Measurements from ENCODE around the gene CWC27. TPM values are rescaled to one million over a fixed set of nuclear protein-coding genes. Genes with fewer than 3 reads are reported as not detected.
A peak's percentile ranks its signal among the peaks of the same experiment; 100 is the strongest.
"Not testable (repeated sequence)": the region's sequence is repeated elsewhere in the genome, so short reads cannot be mapped to it uniquely, and the experiment has no call there.

The CWC27 gene
- total RNA-seq, 1 experiment from 2014 or later, result 27.7 TPM

DNA sequence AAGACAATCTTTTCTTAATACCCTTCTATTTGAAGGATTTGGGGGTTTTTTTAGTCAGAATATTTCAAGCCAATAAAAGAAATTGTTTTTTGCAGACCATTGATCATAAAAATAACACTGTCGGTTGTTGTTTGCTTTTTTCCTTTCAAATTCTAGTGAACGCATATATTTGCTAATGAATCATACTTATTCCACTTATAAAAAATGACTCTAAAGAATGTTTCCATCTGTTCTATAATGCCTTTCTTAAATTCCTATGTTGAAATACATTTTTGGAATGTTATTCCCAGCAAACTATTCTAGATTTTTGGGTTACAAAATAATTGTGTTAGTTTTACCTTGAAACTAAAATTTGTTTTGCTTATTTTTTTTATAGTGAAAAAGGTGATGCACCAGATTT, 32.2 kb downstream of the CWC27 start:
- H3K27ac ChIP-seq, result no peak overlapping the region
- no peaks in the 10 kb centered on the region for H3K27me3 ChIP-seq (replicated peaks)
- no peaks in the 10 kb centered on the region; the same call in 1 of the 2 replicates for H3K36me3 ChIP-seq
- no peaks in the 10 kb centered on the region for H3K4me1 ChIP-seq (replicated peaks)
- DNase-seq (ENCODE audit: low read depth in 1 of 2, low spot score in 2 of 2), result no peak
- no peak overlapping the region for H3K4me3 ChIP-seq
- H3K9me3 ChIP-seq (replicated peaks), result no peaks in the 10 kb centered on the region

DNA sequence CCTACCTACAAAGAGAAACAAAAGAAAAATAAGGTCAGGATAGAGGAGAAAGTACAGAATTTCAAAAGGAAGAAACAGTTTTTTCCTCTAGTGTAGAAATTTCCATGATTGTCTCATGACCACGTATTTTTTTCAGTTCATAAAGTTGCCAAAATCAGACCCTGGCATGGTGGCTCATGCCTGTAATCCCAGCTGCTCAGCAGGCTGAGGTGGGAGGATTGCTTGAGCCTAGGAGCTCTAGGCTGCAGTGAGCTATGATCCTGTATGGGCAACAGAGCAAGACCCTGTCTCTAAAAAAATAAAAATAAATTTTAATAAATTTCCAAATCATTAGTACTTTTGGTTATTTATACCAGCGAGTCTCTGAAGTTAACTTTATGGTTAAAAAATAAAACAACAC, 37.8 kb downstream of the CWC27 start:
- H3K27me3 ChIP-seq (replicated peaks), result no peaks in the 10 kb centered on the region
- H3K4me3 ChIP-seq, result no peak overlapping the region
- no peaks in the 10 kb centered on the region; the same call in 1 of the 2 replicates for H3K36me3 ChIP-seq
- no peak for DNase-seq (ENCODE audit: low read depth in 1 of 2, low spot score in 2 of 2)
- H3K27ac ChIP-seq, result no peak overlapping the region
- H3K4me1 ChIP-seq (replicated peaks), result no peaks in the 10 kb centered on the region
- no peaks in the 10 kb centered on the region for H3K9me3 ChIP-seq (replicated peaks)

DNA sequence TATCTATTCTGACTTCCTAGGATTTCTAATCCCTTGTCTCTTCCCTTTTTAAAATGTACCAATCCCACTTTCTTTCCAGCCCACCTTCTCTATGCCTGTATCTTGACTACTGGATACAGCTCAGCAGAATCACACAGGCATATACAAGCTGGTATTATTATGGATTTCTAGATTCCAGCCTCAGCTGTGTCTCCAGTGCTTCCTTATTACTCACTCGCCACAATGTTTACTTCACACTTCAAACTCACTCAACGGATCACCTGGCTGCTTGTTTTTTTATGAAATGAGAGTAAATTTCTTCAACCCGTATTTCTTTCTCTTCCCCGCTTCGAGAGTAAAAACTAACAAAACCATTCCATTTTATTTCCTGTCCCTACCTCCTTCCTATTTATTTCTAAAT, 38.8 kb downstream of the CWC27 start:
- Histone ChIP-seq H3K4me1 (replicated peaks) (no peaks in the 10 kb centered on the region), H3K4me3 (no peak overlapping the region), H3K27me3 (replicated peaks) (no peaks in the 10 kb centered on the region), H3K9me3 (replicated peaks) (no peaks in the 10 kb centered on the region), H3K27ac (no peak overlapping the region), H3K36me3 (no peaks in the 10 kb centered on the region; the same call in 1 of the 2 replicates)
- DNase-seq (ENCODE audit: low read depth in 1 of 2, low spot score in 2 of 2), result peak in 1 of 2 experiments; percentile 23

DNA sequence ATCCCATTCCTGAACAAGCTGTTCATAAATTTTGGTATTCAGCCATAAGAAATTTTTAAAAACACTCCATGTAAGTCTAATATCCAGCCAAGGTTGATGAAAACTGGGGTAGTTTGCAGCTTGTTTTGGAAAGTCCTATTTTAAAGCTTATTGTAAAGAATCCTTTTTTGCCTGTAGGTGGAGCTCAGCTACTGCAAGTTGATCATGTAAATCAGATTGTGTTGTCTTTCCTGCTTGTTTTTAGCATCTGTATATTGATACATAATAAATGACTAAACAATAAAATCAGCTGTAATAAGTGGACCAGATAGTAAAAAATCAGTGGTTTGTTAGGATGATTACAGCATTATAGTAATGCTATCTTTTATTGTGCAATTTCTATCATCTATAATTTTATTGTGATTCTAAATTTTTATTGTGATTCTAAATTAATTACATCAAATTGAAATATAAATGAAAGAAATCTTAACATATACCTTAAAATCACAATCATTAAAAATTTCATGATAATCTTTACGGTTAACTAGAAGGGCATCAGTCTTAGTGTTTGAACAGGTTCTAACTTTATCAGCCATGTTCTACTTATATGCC, 42.4 kb downstream of the CWC27 start:
- H3K27me3 ChIP-seq (replicated peaks), result no peaks in the 10 kb centered on the region
- H3K27ac ChIP-seq, result no peak overlapping the region
- DNase-seq (ENCODE audit: low read depth in 1 of 2, low spot score in 2 of 2), result peak in 1 of 2 experiments; percentile 16
- H3K4me3 ChIP-seq, result no peak overlapping the region
- H3K4me1 ChIP-seq (replicated peaks), result no peaks in the 10 kb centered on the region
- H3K36me3 ChIP-seq, result no peaks in the 10 kb centered on the region
- no peaks in the 10 kb centered on the region for H3K9me3 ChIP-seq (replicated peaks)

DNA sequence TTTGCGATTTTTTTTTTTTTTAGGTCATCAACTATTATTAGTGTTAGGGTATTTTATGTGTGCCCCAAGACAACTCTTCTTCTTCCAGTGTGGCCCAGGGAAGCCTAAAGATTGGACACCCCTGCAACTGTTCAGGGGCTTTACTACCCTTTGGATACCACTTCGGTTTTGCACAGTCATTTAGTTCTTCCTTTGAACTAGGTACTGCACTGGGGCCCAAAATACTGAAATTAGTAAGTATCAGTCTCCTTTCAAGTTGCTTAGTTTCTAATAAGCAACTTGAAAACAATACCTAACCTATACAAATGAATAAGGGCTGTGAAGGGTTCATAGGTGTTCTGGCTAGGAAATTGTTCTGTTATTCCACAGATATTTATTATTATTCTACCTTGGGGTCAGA, 45.3 kb downstream of the CWC27 start:
- no peak overlapping the region for H3K4me3 ChIP-seq
- no peaks in the 10 kb centered on the region for H3K27me3 ChIP-seq (replicated peaks)
- no peak overlapping the region for H3K27ac ChIP-seq
- H3K36me3 ChIP-seq, result 0 out of 2 replicates have a peak, but pooled peaks cover 2% of the 10 kb centered on the region
- no peak for DNase-seq (ENCODE audit: low read depth in 1 of 2, low spot score in 2 of 2)
- H3K9me3 ChIP-seq (replicated peaks), result no peaks in the 10 kb centered on the region
- H3K4me1 ChIP-seq (replicated peaks), result no peaks in the 10 kb centered on the region

DNA sequence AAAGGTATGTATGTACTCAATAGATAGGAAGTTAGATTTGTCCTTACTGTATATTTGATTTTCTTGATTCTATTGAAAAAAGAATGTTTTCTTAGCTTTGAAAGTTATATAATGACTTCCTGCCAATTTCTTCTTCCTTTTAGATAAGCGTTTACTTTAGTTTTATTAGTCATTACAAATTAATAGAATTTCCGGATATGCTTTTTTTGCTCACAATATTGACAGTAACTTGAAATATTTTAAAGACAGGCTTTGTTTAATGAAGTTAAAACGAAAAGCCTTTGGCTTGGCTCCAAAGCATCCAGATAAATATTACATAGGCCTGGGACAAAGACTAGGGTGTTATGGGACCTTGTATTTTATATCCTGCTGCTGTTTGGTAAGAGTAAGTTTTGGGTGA, 49.5 kb downstream of the CWC27 start:
- Histone ChIP-seq H3K4me1 (replicated peaks) (no peaks in the 10 kb centered on the region), H3K27ac (no peak overlapping the region), H3K27me3 (replicated peaks) (no peaks in the 10 kb centered on the region), H3K9me3 (replicated peaks) (no peaks in the 10 kb centered on the region), H3K36me3 (0 out of 2 replicates have a peak, but pooled peaks cover 2% of the 10 kb centered on the region), H3K4me3 (no peak overlapping the region)
- no peak for DNase-seq (ENCODE audit: low read depth in 1 of 2, low spot score in 2 of 2)

DNA sequence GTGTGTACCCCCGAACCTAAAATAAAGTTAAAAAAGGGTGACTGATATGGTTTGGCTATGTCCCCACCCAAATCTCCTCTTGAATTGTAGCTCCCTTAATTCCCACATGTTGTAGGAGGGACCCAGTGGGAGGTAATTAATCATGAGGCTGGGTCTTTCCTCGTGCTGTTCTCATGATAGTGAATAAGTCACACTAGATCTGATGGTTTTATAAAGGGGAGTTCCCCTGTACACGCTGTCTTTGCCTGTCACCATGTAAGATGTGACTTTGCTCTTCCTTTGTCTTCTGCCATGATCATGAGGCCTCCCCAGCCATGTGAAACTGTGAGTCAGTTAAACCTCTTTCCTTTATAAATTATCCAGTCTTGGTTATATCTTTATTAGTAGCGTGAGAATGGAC, 50.6 kb downstream of the CWC27 start:
- not testable (repeated sequence) for H3K4me3 ChIP-seq; H3K36me3 ChIP-seq; H3K27me3 ChIP-seq (replicated peaks); H3K9me3 ChIP-seq (replicated peaks); H3K27ac ChIP-seq; H3K4me1 ChIP-seq (replicated peaks); DNase-seq (ENCODE audit: low read depth in 1 of 2, low spot score in 2 of 2)

DNA sequence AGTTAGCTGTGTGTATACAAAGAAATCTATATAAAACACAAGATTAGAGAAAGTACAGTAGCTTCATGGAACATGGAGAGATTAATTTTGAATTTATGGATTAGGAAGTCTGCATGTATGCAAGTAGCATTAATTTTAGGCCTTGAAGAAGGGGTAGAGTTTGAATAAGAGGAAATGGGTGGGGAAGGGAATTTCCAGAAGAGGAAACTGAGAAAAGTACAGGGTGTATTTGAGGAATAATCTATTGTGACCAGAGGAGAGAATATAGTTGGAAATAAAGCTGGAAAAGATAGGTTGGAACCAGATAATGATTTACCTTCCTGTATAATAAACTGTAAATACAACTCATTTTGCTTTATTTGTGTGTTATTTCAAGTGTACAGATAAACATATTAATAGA, 53.6 kb downstream of the CWC27 start:
- H3K27me3 ChIP-seq (replicated peaks), result no peaks in the 10 kb centered on the region
- no peak overlapping the region for H3K4me3 ChIP-seq
- H3K4me1 ChIP-seq (replicated peaks), result no peaks in the 10 kb centered on the region
- H3K36me3 ChIP-seq, result 0 out of 2 replicates have a peak, but pooled peaks cover 2% of the 10 kb centered on the region
- no peak for DNase-seq (ENCODE audit: low read depth in 1 of 2, low spot score in 2 of 2)
- H3K27ac ChIP-seq, result no peak overlapping the region
- no peaks in the 10 kb centered on the region for H3K9me3 ChIP-seq (replicated peaks)

DNA sequence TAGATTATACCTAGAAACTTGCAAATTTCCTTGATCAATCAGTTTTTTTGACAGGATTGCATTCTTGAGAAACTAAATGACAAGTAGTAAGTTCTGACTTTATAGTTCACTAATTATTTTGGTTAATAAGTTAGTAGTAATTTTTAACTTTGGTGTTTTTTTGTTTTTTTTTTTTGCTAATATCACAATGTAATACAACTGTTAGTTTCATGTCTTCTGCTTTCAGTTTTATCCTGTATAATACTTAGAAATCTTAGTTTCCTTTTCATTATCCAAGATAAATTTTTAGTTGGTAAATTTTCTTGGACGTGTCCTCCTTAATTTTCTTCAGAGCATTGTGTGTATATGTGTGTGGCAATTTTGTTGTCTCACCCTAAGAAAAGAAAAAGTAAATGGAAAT, 57.8 kb downstream of the CWC27 start:
- DNase-seq (ENCODE audit: low read depth in 1 of 2, low spot score in 2 of 2), result no peak
- no peaks in the 10 kb centered on the region for H3K9me3 ChIP-seq (replicated peaks)
- H3K27me3 ChIP-seq (replicated peaks), result no peaks in the 10 kb centered on the region
- no peaks in the 10 kb centered on the region for H3K36me3 ChIP-seq
- H3K4me1 ChIP-seq (replicated peaks), result no peaks in the 10 kb centered on the region
- H3K4me3 ChIP-seq, result no peak overlapping the region
- H3K27ac ChIP-seq, result no peak overlapping the region

DNA sequence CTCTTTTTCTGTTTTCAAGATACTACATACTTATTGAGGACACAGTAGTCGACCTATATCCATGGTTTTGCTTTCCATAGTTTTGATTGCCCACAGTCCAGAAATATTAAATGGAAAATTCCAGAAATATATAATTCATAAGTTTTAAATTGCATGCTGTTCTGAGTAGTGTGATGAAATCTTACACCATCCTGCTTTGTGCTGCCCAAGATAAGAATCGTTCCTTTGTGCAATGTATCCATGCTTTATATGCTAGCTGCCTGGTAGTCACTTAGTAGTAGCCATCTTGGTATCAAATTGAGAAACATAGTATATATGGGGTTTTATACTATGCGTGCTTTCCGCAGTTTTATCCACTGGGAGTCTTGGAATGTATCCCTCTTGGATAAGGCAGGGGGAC, 59.0 kb downstream of the CWC27 start:
- H3K9me3 ChIP-seq (replicated peaks), result no peaks in the 10 kb centered on the region
- no peaks in the 10 kb centered on the region for H3K4me1 ChIP-seq (replicated peaks)
- H3K36me3 ChIP-seq, result no peaks in the 10 kb centered on the region
- DNase-seq (ENCODE audit: low read depth in 1 of 2, low spot score in 2 of 2), result no peak
- no peak overlapping the region for H3K27ac ChIP-seq
- H3K27me3 ChIP-seq (replicated peaks), result no peaks in the 10 kb centered on the region
- no peak overlapping the region for H3K4me3 ChIP-seq

DNA sequence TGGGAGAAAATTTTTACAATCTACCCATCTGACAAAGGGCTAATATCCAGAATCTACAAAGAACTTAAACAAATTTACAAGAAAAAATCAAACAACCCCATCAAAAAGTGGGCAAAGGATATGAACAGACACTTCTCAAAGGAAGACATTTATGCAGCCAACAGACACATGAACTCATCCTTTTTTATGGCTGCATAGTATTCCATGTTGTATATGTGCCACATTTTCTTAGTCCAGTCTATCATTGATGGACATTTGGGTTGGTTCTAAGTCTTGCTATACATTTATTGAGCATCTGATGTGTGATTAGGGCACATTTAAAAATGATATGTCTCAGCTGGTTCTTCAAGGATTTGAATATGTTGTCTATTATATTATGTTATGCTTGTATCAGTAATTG, 61.9 kb downstream of the CWC27 start:
- not testable (repeated sequence) for DNase-seq (ENCODE audit: low read depth in 1 of 2, low spot score in 2 of 2); H3K27ac ChIP-seq; H3K4me1 ChIP-seq (replicated peaks); H3K4me3 ChIP-seq; H3K9me3 ChIP-seq (replicated peaks); H3K27me3 ChIP-seq (replicated peaks); H3K36me3 ChIP-seq

DNA sequence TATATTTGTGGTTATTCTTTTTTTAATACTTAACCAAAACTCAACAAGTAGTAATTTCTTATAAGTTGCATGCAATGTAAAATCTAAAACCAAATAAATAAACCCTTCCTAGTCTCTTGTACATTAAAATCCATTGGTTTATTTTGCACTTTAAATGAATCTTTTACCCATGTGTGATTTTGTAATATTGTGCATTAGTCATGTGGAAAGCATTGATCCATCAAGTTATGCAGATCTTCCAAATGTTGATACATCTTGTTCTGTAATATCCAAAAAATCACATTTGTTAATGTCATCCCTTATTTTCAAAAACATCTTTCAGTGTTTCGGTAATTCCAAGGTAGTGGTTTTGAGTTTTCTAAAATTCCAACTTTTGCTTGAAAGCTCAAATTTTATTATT, 63.3 kb downstream of the CWC27 start:
- Histone ChIP-seq H3K27ac (no peak overlapping the region), H3K36me3 (no peaks in the 10 kb centered on the region), H3K9me3 (replicated peaks) (no peaks in the 10 kb centered on the region), H3K27me3 (replicated peaks) (no peaks in the 10 kb centered on the region), H3K4me1 (replicated peaks) (0 out of 2 replicates have a peak, but pooled peaks cover 2% of the 10 kb centered on the region), H3K4me3 (no peak overlapping the region)
- DNase-seq (ENCODE audit: low read depth in 1 of 2, low spot score in 2 of 2), result no peak

DNA sequence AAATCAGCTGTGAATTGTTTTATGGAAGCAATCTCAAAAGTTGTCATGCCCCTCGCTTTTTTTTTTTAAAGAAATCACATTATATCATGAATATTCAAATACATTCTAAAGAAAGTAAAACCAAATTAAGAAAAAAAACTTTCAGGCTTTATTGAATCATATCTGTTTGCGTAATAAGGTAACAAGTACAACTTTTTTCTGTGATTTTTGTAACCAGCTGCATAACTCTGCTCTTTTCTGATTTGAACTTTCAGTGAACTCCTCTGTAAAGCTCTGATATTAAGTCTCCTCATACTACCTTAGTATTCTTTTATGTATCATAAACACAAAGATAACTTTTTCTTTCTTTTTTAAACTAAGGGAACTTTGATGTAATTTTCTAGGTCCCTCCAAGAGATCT, 65.3 kb downstream of the CWC27 start:
- Histone ChIP-seq H3K36me3 (no peaks in the 10 kb centered on the region), H3K9me3 (replicated peaks) (no peaks in the 10 kb centered on the region), H3K27me3 (replicated peaks) (no peaks in the 10 kb centered on the region), H3K4me1 (replicated peaks) (peaks cover 3% of the 10 kb centered on the region; the same call in 1 of the 2 replicates), H3K27ac (no peak overlapping the region), H3K4me3 (no peak overlapping the region)
- no peak for DNase-seq (ENCODE audit: low read depth in 1 of 2, low spot score in 2 of 2)

DNA sequence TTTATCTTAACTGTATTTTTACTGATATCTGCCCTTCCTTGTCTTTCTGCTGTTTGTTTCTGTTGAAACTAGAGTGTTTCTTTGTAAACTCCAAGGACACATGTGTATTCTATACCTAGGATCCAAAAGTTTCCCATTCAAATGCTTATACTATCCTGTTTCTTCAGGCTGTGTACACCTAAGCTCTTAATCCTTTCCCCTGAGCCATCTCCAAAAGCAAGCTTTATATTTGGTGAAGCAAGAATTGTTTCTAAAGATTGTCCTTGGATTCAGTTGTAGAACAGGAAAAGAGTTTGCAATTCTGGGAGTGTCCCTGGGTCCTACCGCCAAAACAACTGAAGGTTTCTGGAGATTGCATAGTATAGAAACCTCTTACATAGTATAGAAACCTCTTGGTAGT, 65.9 kb downstream of the CWC27 start:
- Histone ChIP-seq H3K9me3 (replicated peaks) (no peaks in the 10 kb centered on the region), H3K4me1 (replicated peaks) (peaks cover 7% of the 10 kb centered on the region; the same call in 1 of the 2 replicates), H3K27me3 (replicated peaks) (no peaks in the 10 kb centered on the region), H3K4me3 (no peak overlapping the region), H3K27ac (no peak overlapping the region), H3K36me3 (no peaks in the 10 kb centered on the region)
- no peak for DNase-seq (ENCODE audit: low read depth in 1 of 2, low spot score in 2 of 2)

DNA sequence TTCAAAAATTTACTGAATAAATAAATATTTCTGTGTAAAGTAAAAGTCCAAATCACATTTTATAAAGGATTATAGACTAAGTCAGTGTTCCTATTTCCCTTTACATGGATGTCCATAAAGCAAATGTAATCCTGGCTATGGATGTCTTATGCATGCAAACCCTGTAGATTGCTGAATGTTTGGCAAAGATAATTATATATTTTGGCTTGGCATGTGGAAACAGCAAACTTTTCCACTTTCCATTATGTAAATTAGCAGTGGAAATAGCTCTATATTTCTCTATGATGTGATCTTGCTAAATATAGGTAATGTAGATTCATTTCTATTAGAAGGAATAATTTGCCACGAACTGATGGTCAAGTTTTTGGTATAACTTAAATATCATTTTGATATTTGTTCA, 66.5 kb downstream of the CWC27 start:
- peaks cover 7% of the 10 kb centered on the region; the same call in 1 of the 2 replicates for H3K4me1 ChIP-seq (replicated peaks)
- H3K27ac ChIP-seq, result no peak overlapping the region
- no peaks in the 10 kb centered on the region for H3K36me3 ChIP-seq
- H3K9me3 ChIP-seq (replicated peaks), result no peaks in the 10 kb centered on the region
- no peak for DNase-seq (ENCODE audit: low read depth in 1 of 2, low spot score in 2 of 2)
- no peak overlapping the region for H3K4me3 ChIP-seq
- H3K27me3 ChIP-seq (replicated peaks), result no peaks in the 10 kb centered on the region
